ENCODE data around the gene CAPN10. TPM values are rescaled to one million over a fixed set of nuclear protein-coding genes. Genes with fewer than 3 reads are reported as not detected.

CAPN10 gene
- polyA plus RNA-seq, 3 donors: 7.3 to 57.0 (median 7.4) TPM

DNA sequence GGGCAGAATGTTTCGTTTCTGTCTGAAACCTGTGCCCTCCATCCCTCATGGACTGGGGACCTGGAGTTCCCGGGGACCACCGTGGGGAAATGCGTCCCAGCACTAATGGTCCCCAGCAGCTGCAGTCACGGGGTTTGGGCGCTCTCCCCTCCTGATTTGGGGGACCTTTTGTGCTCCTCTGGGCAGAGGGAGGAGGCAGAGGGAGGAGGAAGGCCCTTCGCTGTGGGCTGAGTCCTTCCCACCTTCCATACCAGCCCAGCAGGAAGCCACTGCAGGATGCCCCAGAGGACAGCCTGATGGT lies 41.9 kb downstream of the CAPN10 start:
- Histone ChIP-seq H3K9me3 (replicated peaks in 1 of 2; ENCODE audit: control insufficient read depth in 1 of 2, insufficient read depth in 1 of 2, low read length in 2 of 2) (peaks cover 4 to 11% of the 10 kb centered on the region in 2 donors), H3K4me2 (replicated peaks; ENCODE audit: extremely low read depth, low read length, poor library complexity, severe bottlenecking) (no peak overlapping the region), H3K4me1 (ENCODE audit: control insufficient read depth in 1 of 2, insufficient read depth in 2 of 2, low read length in 2 of 2) (peaks cover 43 to 47% of the 10 kb centered on the region in 2 donors), H3K27ac (ENCODE audit: low read depth in 1 of 2, low read length in 2 of 2) (no peak overlapping the region), H3K36me3 (replicated peaks in 1 of 2; ENCODE audit: control insufficient read depth in 1 of 2, insufficient read depth in 2 of 2, low read length in 2 of 2) (peaks cover 34 to 35% of the 10 kb centered on the region in 2 donors), H3K9ac (ENCODE audit: insufficient read depth, low read length, poor library complexity, severe bottlenecking) (no peak overlapping the region), H2AFZ (ENCODE audit: insufficient read depth, low read depth, low read length, poor library complexity, severe bottlenecking) (no peak overlapping the region), H3K79me2 (ENCODE audit: insufficient read depth, low read length) (peaks cover 19% of the 10 kb centered on the region), H4K20me1 (ENCODE audit: insufficient read depth, low read length) (peaks cover 6% of the 10 kb centered on the region), H3K27me3 (ENCODE audit: control insufficient read depth in 2 of 2, insufficient read depth in 2 of 2, low read length in 2 of 2) (no peaks in the 10 kb centered on the region), H3K4me3 (replicated peaks in 1 of 3; ENCODE audit: low read depth in 2 of 3, low read length in 3 of 3) (no peak overlapping the region)
- WGBS (ENCODE audit: insufficient coverage): 100% methylated on average over 4 of the region's 7 CpGs
- intact Hi-C loops (cut with micrococcal nuclease): loop anchor here in 1 of 2 donors (5.0 kb wide), 1 partner anchor 66 kb away; the partner anchor contains the start of gene DUSP28
- peaks cover 0 to 3% (median 0%) of the 10 kb centered on the region in 3 donors for H3K27me3 Mint-ChIP-seq (ENCODE audit: low read depth in 3 of 3)
- H3K36me3 Mint-ChIP-seq: peaks cover 23 to 44% of the 10 kb centered on the region in 2 donors
- no peak for DNase-seq
- H3K27ac Mint-ChIP-seq: no peak overlapping the region
- TF ChIP-seq, protein P1, sequence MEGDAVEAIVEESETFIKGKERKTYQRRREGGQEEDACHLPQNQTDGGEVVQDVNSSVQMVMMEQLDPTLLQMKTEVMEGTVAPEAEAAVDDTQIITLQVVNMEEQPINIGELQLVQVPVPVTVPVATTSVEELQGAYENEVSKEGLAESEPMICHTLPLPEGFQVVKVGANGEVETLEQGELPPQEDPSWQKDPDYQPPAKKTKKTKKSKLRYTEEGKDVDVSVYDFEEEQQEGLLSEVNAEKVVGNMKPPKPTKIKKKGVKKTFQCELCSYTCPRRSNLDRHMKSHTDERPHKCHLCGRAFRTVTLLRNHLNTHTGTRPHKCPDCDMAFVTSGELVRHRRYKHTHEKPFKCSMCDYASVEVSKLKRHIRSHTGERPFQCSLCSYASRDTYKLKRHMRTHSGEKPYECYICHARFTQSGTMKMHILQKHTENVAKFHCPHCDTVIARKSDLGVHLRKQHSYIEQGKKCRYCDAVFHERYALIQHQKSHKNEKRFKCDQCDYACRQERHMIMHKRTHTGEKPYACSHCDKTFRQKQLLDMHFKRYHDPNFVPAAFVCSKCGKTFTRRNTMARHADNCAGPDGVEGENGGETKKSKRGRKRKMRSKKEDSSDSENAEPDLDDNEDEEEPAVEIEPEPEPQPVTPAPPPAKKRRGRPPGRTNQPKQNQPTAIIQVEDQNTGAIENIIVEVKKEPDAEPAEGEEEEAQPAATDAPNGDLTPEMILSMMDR (IDR thresholded peaks at IDR 0.05): no peak
- H3K4me1 Mint-ChIP-seq: peaks cover 35% of the 10 kb centered on the region
- no peak overlapping the region for H3K4me3 Mint-ChIP-seq
- peaks cover 7 to 18% (median 12%) of the 10 kb centered on the region in 7 donors for H3K9me3 Mint-ChIP-seq

DNA sequence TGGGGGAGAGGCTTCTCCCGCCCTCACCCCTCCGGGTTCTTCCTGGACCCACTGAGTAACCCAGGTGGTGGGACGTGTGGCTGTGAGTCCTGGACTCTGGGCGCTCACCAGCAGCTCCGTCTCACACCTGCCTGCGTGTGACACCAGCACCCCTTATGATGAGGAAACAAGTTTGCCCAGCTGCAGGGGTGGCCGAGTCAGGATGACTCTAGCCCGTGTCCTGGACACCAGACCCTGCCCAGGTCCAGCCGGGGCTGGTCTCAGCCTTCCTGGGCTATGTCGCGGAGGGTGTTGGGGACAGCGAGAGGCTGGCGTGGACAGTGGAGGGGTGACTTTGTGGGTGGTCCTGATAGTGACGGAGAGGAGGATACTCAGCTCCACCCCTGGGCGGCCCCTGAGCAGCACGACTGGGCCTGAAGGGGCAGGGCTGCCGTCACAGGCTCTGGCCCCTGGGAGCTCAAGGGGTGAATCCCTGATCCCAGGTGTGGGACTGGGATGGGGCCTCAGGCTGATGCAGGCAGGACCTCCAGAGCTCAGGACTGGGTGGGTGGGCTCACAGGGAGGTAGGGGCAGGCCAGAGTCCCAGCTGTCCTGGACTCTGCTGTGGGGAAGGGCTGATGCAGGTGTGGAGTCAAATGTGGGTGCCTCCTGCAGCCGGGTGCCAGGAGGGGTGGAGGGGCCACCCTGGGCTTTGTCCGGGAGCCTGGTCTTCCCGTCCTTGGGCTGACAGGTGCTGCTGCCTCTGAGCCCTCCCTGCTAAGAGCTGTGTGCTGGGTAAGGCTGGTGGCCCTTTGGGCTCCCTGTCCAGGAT lies 42.5 kb downstream of the CAPN10 start:
- Histone ChIP-seq H3K27me3 (ENCODE audit: control insufficient read depth in 2 of 2, insufficient read depth in 2 of 2, low read length in 2 of 2) (no peaks in the 10 kb centered on the region), H3K27ac (ENCODE audit: low read depth in 1 of 2, low read length in 2 of 2) (no peak overlapping the region), H4K20me1 (ENCODE audit: insufficient read depth, low read length) (peaks cover 6% of the 10 kb centered on the region), H3K79me2 (ENCODE audit: insufficient read depth, low read length) (peaks cover 19% of the 10 kb centered on the region), H3K36me3 (replicated peaks in 1 of 2; ENCODE audit: control insufficient read depth in 1 of 2, insufficient read depth in 2 of 2, low read length in 2 of 2) (peaks cover 34 to 35% of the 10 kb centered on the region in 2 donors), H3K9me3 (replicated peaks in 1 of 2; ENCODE audit: control insufficient read depth in 1 of 2, insufficient read depth in 1 of 2, low read length in 2 of 2) (peaks cover 10 to 16% of the 10 kb centered on the region in 2 donors), H2AFZ (ENCODE audit: insufficient read depth, low read depth, low read length, poor library complexity, severe bottlenecking) (no peak overlapping the region), H3K4me2 (replicated peaks; ENCODE audit: extremely low read depth, low read length, poor library complexity, severe bottlenecking) (no peak overlapping the region), H3K4me3 (replicated peaks in 1 of 3; ENCODE audit: low read depth in 2 of 3, low read length in 3 of 3) (no peak overlapping the region), H3K4me1 (ENCODE audit: control insufficient read depth in 1 of 2, insufficient read depth in 2 of 2, low read length in 2 of 2) (peaks cover 37 to 42% of the 10 kb centered on the region in 2 donors), H3K9ac (ENCODE audit: insufficient read depth, low read length, poor library complexity, severe bottlenecking) (no peak overlapping the region)
- peaks cover 11 to 24% (median 18%) of the 10 kb centered on the region in 7 donors for H3K9me3 Mint-ChIP-seq
- no peak overlapping the region for H3K4me3 Mint-ChIP-seq
- DNase-seq: peak in 1 of 3 donors; percentile 8
- TF ChIP-seq, protein P1 (IDR thresholded peaks at IDR 0.05): no peak
- H3K36me3 Mint-ChIP-seq: peaks cover 23 to 44% of the 10 kb centered on the region in 2 donors
- 94% methylated on average over 17 of the region's 20 CpGs for WGBS (ENCODE audit: insufficient coverage)
- peaks cover 0 to 3% (median under 1%) of the 10 kb centered on the region in 3 donors for H3K27me3 Mint-ChIP-seq (ENCODE audit: low read depth in 3 of 3)
- no peak overlapping the region for H3K27ac Mint-ChIP-seq
- intact Hi-C loops (cut with micrococcal nuclease): loop anchor here in 1 of 2 donors (5.0 kb wide), 1 partner anchor 67 kb away; the partner anchor contains the start of gene DUSP28
- peaks cover 32% of the 10 kb centered on the region for H3K4me1 Mint-ChIP-seq
